ENCODE results near the gene SRPRB. TPM values are rescaled to one million over a fixed set of nuclear protein-coding genes. Genes with fewer than 3 reads are reported as not detected.
A peak's percentile ranks its signal among the peaks of the same experiment; 100 is the strongest.

SRPRB gene
- total and polyA plus RNA-seq, 3 experiments from 2014 or later = 60.0 to 129 (median 128) TPM

GRCh38 chr3:133827136-133827535 lies 21.5 kb downstream of the SRPRB start:
- Histone ChIP-seq H3K9me3 (ENCODE audit: low read length) (no peaks in the 10 kb centered on the region), H3K27ac (ENCODE audit: low read depth, low read length) (no peak overlapping the region), H3K4me1 (ENCODE audit: insufficient read depth, low read length) (no peaks in the 10 kb centered on the region), H3K4me3 (ENCODE audit: low read length) (no peak overlapping the region), H3K27me3 (ENCODE audit: insufficient read depth, low read length, poor library complexity, severe bottlenecking) (no peaks in the 10 kb centered on the region), H3K36me3 (ENCODE audit: insufficient read depth, low read length) (peaks cover 14% of the 10 kb centered on the region)
- Mint-ChIP-seq H3K9me3 (no peaks in the 10 kb centered on the region), H3K4me3 (no peak overlapping the region), H3K4me1 (no peaks in the 10 kb centered on the region), H3K27me3 (peaks cover 0 to 1% of the 10 kb centered on the region in 2 donors), H3K36me3 (peaks cover 6 to 46% (median 24%) of the 10 kb centered on the region in 3 donors), H3K27ac (peak overlapping the region in 3 of 8 donors; percentile 45 to 54 (median 46))
- DNase-seq = no peak
- ChIA-PET CTCF (no interaction called here), POLR2A (no interaction called here)

GRCh38 chr3:133827684-133828083 lies 22.1 kb downstream of the SRPRB start:
- no peak for DNase-seq
- H3K27ac Mint-ChIP-seq = peak overlapping the region in 3 of 8 donors; percentile 10 to 77 (median 38)
- Histone ChIP-seq H3K27ac (ENCODE audit: low read depth, low read length) (no peak overlapping the region), H3K36me3 (ENCODE audit: insufficient read depth, low read length) (peaks cover 14% of the 10 kb centered on the region), H3K9me3 (ENCODE audit: low read length) (no peaks in the 10 kb centered on the region), H3K4me1 (ENCODE audit: insufficient read depth, low read length) (no peaks in the 10 kb centered on the region), H3K4me3 (ENCODE audit: low read length) (no peak overlapping the region), H3K27me3 (ENCODE audit: insufficient read depth, low read length, poor library complexity, severe bottlenecking) (no peaks in the 10 kb centered on the region)
- ChIA-PET CTCF (no interaction called here), POLR2A (no interaction called here)
- H3K4me3 Mint-ChIP-seq = no peak overlapping the region
- no peaks in the 10 kb centered on the region for H3K4me1 Mint-ChIP-seq
- peaks cover 0 to 1% of the 10 kb centered on the region in 2 donors for H3K27me3 Mint-ChIP-seq
- no peaks in the 10 kb centered on the region for H3K9me3 Mint-ChIP-seq
- H3K36me3 Mint-ChIP-seq = peaks cover 6 to 41% (median 24%) of the 10 kb centered on the region in 3 donors

- no peak overlapping the region for H3K4me3 ChIP-seq (ENCODE audit: low read length)
- H3K4me1 ChIP-seq (ENCODE audit: insufficient read depth, low read length) = no peaks in the 10 kb centered on the region
- Mint-ChIP-seq H3K9me3 (no peaks in the 10 kb centered on the region), H3K4me3 (no peak overlapping the region), H3K27me3 (peaks cover 1 to 3% of the 10 kb centered on the region in 2 donors), H3K27ac (no peak overlapping the region), H3K36me3 (peaks cover 5 to 30% (median 19%) of the 10 kb centered on the region in 3 donors), H3K4me1 (no peaks in the 10 kb centered on the region)
- peaks cover 8% of the 10 kb centered on the region for H3K36me3 ChIP-seq (ENCODE audit: insufficient read depth, low read length)
- H3K27ac ChIP-seq (ENCODE audit: low read depth, low read length) = no peak overlapping the region
- CTCF ChIA-PET = interaction anchor here (1.0 kb wide), 1 partner anchor 8 kb away, joined by 3 read pairs; no protein-coding TSS in a partner anchor
- DNase-seq = no peak
- POLR2A ChIA-PET = no interaction called here
- H3K9me3 ChIP-seq (ENCODE audit: low read length) = no peaks in the 10 kb centered on the region
- H3K27me3 ChIP-seq (ENCODE audit: insufficient read depth, low read length, poor library complexity, severe bottlenecking) = no peaks in the 10 kb centered on the region
These were observed 23.1 kb downstream of the SRPRB start for GRCh38 chr3:133828576-133829309.

- peaks cover 1 to 3% of the 10 kb centered on the region in 2 donors for H3K27me3 Mint-ChIP-seq
- no peak for DNase-seq
- no peaks in the 10 kb centered on the region for H3K9me3 Mint-ChIP-seq
- Histone ChIP-seq H3K27me3 (ENCODE audit: insufficient read depth, low read length, poor library complexity, severe bottlenecking) (no peaks in the 10 kb centered on the region), H3K36me3 (ENCODE audit: insufficient read depth, low read length) (peaks cover 3% of the 10 kb centered on the region), H3K9me3 (ENCODE audit: low read length) (no peaks in the 10 kb centered on the region), H3K27ac (ENCODE audit: low read depth, low read length) (no peak overlapping the region), H3K4me1 (ENCODE audit: insufficient read depth, low read length) (no peaks in the 10 kb centered on the region), H3K4me3 (ENCODE audit: low read length) (no peak overlapping the region)
- no peak overlapping the region for H3K4me3 Mint-ChIP-seq
- ChIA-PET CTCF (no interaction called here), POLR2A (no interaction called here)
- peaks cover 0 to 25% (median 13%) of the 10 kb centered on the region in 3 donors for H3K36me3 Mint-ChIP-seq
- H3K4me1 Mint-ChIP-seq = no peaks in the 10 kb centered on the region
- peak overlapping the region in 3 of 8 donors; percentile 5 to 72 (median 39) for H3K27ac Mint-ChIP-seq
These were observed 23.7 kb downstream of the SRPRB start for GRCh38 chr3:133829310-133829707.

- H3K36me3 Mint-ChIP-seq = peaks cover 0 to 18% (median 9%) of the 10 kb centered on the region in 3 donors
- H3K4me1 Mint-ChIP-seq = no peaks in the 10 kb centered on the region
- peaks cover 1 to 3% of the 10 kb centered on the region in 2 donors for H3K27me3 Mint-ChIP-seq
- H3K27ac Mint-ChIP-seq = no peak overlapping the region
- Histone ChIP-seq H3K27me3 (ENCODE audit: insufficient read depth, low read length, poor library complexity, severe bottlenecking) (no peaks in the 10 kb centered on the region), H3K36me3 (ENCODE audit: insufficient read depth, low read length) (no peaks in the 10 kb centered on the region), H3K4me1 (ENCODE audit: insufficient read depth, low read length) (no peaks in the 10 kb centered on the region), H3K9me3 (ENCODE audit: low read length) (no peaks in the 10 kb centered on the region), H3K4me3 (ENCODE audit: low read length) (no peak overlapping the region), H3K27ac (ENCODE audit: low read depth, low read length) (no peak overlapping the region)
- H3K9me3 Mint-ChIP-seq = no peaks in the 10 kb centered on the region
- POLR2A ChIA-PET = no interaction called here
- DNase-seq = no peak
- no peak overlapping the region for H3K4me3 Mint-ChIP-seq
- CTCF ChIA-PET = no interaction called here
These were observed 24.5 kb downstream of the SRPRB start for GRCh38 chr3:133830071-133830470.

- Histone ChIP-seq H3K36me3 (ENCODE audit: insufficient read depth, low read length) (no peaks in the 10 kb centered on the region), H3K4me3 (ENCODE audit: low read length) (no peak overlapping the region), H3K27me3 (ENCODE audit: insufficient read depth, low read length, poor library complexity, severe bottlenecking) (no peaks in the 10 kb centered on the region), H3K9me3 (ENCODE audit: low read length) (no peaks in the 10 kb centered on the region), H3K27ac (ENCODE audit: low read depth, low read length) (no peak overlapping the region), H3K4me1 (ENCODE audit: insufficient read depth, low read length) (no peaks in the 10 kb centered on the region)
- no peak overlapping the region for H3K27ac Mint-ChIP-seq
- H3K36me3 Mint-ChIP-seq = no peaks in the 10 kb centered on the region
- peaks cover 3 to 4% of the 10 kb centered on the region in 2 donors for H3K27me3 Mint-ChIP-seq
- no peak for DNase-seq
- POLR2A ChIA-PET = no interaction called here
- H3K9me3 Mint-ChIP-seq = no peaks in the 10 kb centered on the region
- CTCF ChIA-PET = no interaction called here
- no peak overlapping the region for H3K4me3 Mint-ChIP-seq
- H3K4me1 Mint-ChIP-seq = no peaks in the 10 kb centered on the region
These were observed 26.6 kb downstream of the SRPRB start for GRCh38 chr3:133831966-133832801.

- no peaks in the 10 kb centered on the region for H3K9me3 Mint-ChIP-seq
- Histone ChIP-seq H3K4me1 (ENCODE audit: insufficient read depth, low read length) (no peaks in the 10 kb centered on the region), H3K36me3 (ENCODE audit: insufficient read depth, low read length) (no peaks in the 10 kb centered on the region), H3K9me3 (ENCODE audit: low read length) (no peaks in the 10 kb centered on the region), H3K27me3 (ENCODE audit: insufficient read depth, low read length, poor library complexity, severe bottlenecking) (no peaks in the 10 kb centered on the region), H3K27ac (ENCODE audit: low read depth, low read length) (no peak overlapping the region), H3K4me3 (ENCODE audit: low read length) (no peak overlapping the region)
- CTCF ChIA-PET = no interaction called here
- H3K4me1 Mint-ChIP-seq = no peaks in the 10 kb centered on the region
- H3K36me3 Mint-ChIP-seq = no peaks in the 10 kb centered on the region
- POLR2A ChIA-PET = no interaction called here
- peaks cover 3 to 4% of the 10 kb centered on the region in 2 donors for H3K27me3 Mint-ChIP-seq
- DNase-seq = no peak
- no peak overlapping the region for H3K4me3 Mint-ChIP-seq
- H3K27ac Mint-ChIP-seq = no peak overlapping the region
These were observed 27.2 kb downstream of the SRPRB start for GRCh38 chr3:133832802-133833144.

GRCh38 chr3:133833267-133833666 lies 27.7 kb downstream of the SRPRB start:
- Mint-ChIP-seq H3K27me3 (peaks cover 3 to 6% of the 10 kb centered on the region in 2 donors), H3K9me3 (no peaks in the 10 kb centered on the region), H3K36me3 (no peaks in the 10 kb centered on the region), H3K4me1 (no peaks in the 10 kb centered on the region), H3K4me3 (no peak overlapping the region), H3K27ac (no peak overlapping the region)
- ChIA-PET POLR2A (no interaction called here), CTCF (no interaction called here)
- H3K9me3 ChIP-seq (ENCODE audit: low read length) = no peaks in the 10 kb centered on the region
- H3K4me3 ChIP-seq (ENCODE audit: low read length) = no peak overlapping the region
- H3K27ac ChIP-seq (ENCODE audit: low read depth, low read length) = no peak overlapping the region
- no peaks in the 10 kb centered on the region for H3K4me1 ChIP-seq (ENCODE audit: insufficient read depth, low read length)
- DNase-seq = no peak
- H3K36me3 ChIP-seq (ENCODE audit: insufficient read depth, low read length) = no peaks in the 10 kb centered on the region
- H3K27me3 ChIP-seq (ENCODE audit: insufficient read depth, low read length, poor library complexity, severe bottlenecking) = no peaks in the 10 kb centered on the region
